Activated CD8-positive, alpha-beta T cell treated with anti-CD3 and anti-CD28 coated beads for 36 hours (primary cell): ENCODE results near the gene NINL. TPM values are rescaled to one million over a fixed set of nuclear protein-coding genes. Genes with fewer than 3 reads are reported as not detected.

Source experiments
- ATAC-seq: fragments of 200-7000 bp; cut with Tn5 transposase; one replicate; pipeline ENCODE4 v1.10.0; 2021; ENCODE audit warnings: mild to moderate bottlenecking, moderate library complexity
- CTCF ChIA-PET: fragments of 350-600 bp; sonication (Branson Sonifier 250); formaldehyde crosslinking; loops from one replicate; lab custom pipeline; 2021; ENCODE audit warnings: antibody characterized with exemption; lab: Charles Lee
- POLR2A ChIA-PET: fragments of 350-600 bp; sonication (Branson Sonifier 250); formaldehyde crosslinking; loops from one replicate; lab custom pipeline; 2021; ENCODE audit warnings: antibody characterized with exemption; lab: Charles Lee
- DNase-seq: peaks from one replicate; pipeline ENCODE4 v3.0.0-alpha.2; 2020
- H3K27ac Mint-ChIP-seq: one replicate; pipeline ENCODE4 v1.8.0; 2021; ENCODE audit warnings: mild to moderate bottlenecking, mixed read lengths
- H3K27me3 Mint-ChIP-seq: one replicate; pipeline ENCODE4 v1.8.0; 2021; ENCODE audit warnings: mixed read lengths
- H3K36me3 Mint-ChIP-seq: one replicate; pipeline ENCODE4 v1.8.0; 2021; ENCODE audit warnings: low read depth, mixed read lengths
- H3K4me1 Mint-ChIP-seq: one replicate; pipeline ENCODE4 v1.8.0; 2021; ENCODE audit warnings: low read depth, mixed read lengths
- H3K4me3 Mint-ChIP-seq: one replicate; pipeline ENCODE4 v1.8.0; 2021; ENCODE audit warnings: mild to moderate bottlenecking, moderate library complexity, mixed read lengths
- H3K9me3 Mint-ChIP-seq: one replicate; pipeline ENCODE4 v1.8.0; 2021; ENCODE audit warnings: mixed read lengths
- CTCF ChIP-seq: fragments of 200-600 bp; IDR thresholded peaks from one replicate; pipeline ENCODE4 v1.8.0; 2022; ENCODE audit warnings: antibody characterized with exemption, mild to moderate bottlenecking
- intact Hi-C: fragments of 100-400 bp; cut with micrococcal nuclease; formaldehyde crosslinking; loops from one replicate; pipeline ENCODE4 v1.10.0; 2022
- total RNA-seq, 2 experiments: library from RNA; stranded (reverse); gene quantifications; one replicate each; pipeline ENCODE4 v1.2.3, GENCODE V29; 2021

NINL gene
- total RNA-seq, 2 experiments from 2014 or later = 2.3 to 4.1 TPM

- no peak overlapping the region for H3K4me3 Mint-ChIP-seq
- H3K4me1 Mint-ChIP-seq = no peaks in the 10 kb centered on the region
- intact Hi-C loops = no loop called here
- peaks cover 3% of the 10 kb centered on the region for H3K36me3 Mint-ChIP-seq
- no peak for TF ChIP-seq CTCF
- no peak overlapping the region for H3K27ac Mint-ChIP-seq
- no peak for DNase-seq
- H3K9me3 Mint-ChIP-seq = no peaks in the 10 kb centered on the region
- ChIA-PET CTCF (no interaction called here), POLR2A (no interaction called here)
- no peak for ATAC-seq
- H3K27me3 Mint-ChIP-seq = peaks cover 8% of the 10 kb centered on the region
Measured at GRCh38 chr20:25579081-25579770, 6.1 kb downstream of the NINL start.

GRCh38 chr20:25576783-25577530 lies 8.4 kb downstream of the NINL start:
- POLR2A ChIA-PET = no interaction called here
- H3K4me3 Mint-ChIP-seq = no peak overlapping the region
- no peak overlapping the region for H3K27ac Mint-ChIP-seq
- H3K4me1 Mint-ChIP-seq = no peaks in the 10 kb centered on the region
- CTCF ChIA-PET = no interaction called here
- ATAC-seq = no peak
- intact Hi-C loops = no loop called here
- DNase-seq = no peak
- no peaks in the 10 kb centered on the region for H3K9me3 Mint-ChIP-seq
- TF ChIP-seq CTCF = no peak
- H3K36me3 Mint-ChIP-seq = no peaks in the 10 kb centered on the region
- no peaks in the 10 kb centered on the region for H3K27me3 Mint-ChIP-seq

GRCh38 chr20:25574411-25574810 lies 10.9 kb downstream of the NINL start:
- no peak overlapping the region for H3K4me3 Mint-ChIP-seq
- H3K36me3 Mint-ChIP-seq = no peaks in the 10 kb centered on the region
- H3K4me1 Mint-ChIP-seq = no peaks in the 10 kb centered on the region
- H3K27me3 Mint-ChIP-seq = no peaks in the 10 kb centered on the region
- intact Hi-C loops = no loop called here
- ChIA-PET CTCF (no interaction called here), POLR2A (no interaction called here)
- no peak for TF ChIP-seq CTCF
- ATAC-seq (no peak), DNase-seq (no peak)
- H3K9me3 Mint-ChIP-seq = no peaks in the 10 kb centered on the region
- no peak overlapping the region for H3K27ac Mint-ChIP-seq

- Mint-ChIP-seq H3K9me3 (no peaks in the 10 kb centered on the region), H3K27me3 (no peaks in the 10 kb centered on the region), H3K4me3 (no peak overlapping the region), H3K36me3 (no peaks in the 10 kb centered on the region), H3K4me1 (no peaks in the 10 kb centered on the region), H3K27ac (no peak overlapping the region)
- CTCF ChIA-PET = no interaction called here
- no peak for ATAC-seq
- intact Hi-C loops = no loop called here
- no peak for DNase-seq
- POLR2A ChIA-PET = no interaction called here
- TF ChIP-seq CTCF = no peak
Measured at GRCh38 chr20:25573288-25574251, 11.8 kb downstream of the NINL start.
